Dermis blood vessel endothelial cell (primary cell): ENCODE data around the gene RSPH3. TPM values are rescaled to one million over a fixed set of nuclear protein-coding genes. Genes with fewer than 3 reads are reported as not detected.
"Not testable (repeated sequence)": the region's sequence is repeated elsewhere in the genome, so short reads cannot be mapped to it uniquely, and the experiment has no call there.

ENCODE experiments used
- DNase-seq: peaks from one replicate; pipeline ENCODE4 v3.0.0; 2010
- total RNA-seq: library from RNA; depleted of rRNA; stranded (reverse); fragments of >200 nt; gene quantifications from 2 replicates; pipeline ENCODE4 v1.2.3, GENCODE V29; 2014

The RSPH3 gene
- total RNA-seq, 1 donor from 2014 or later, result 2.6 TPM

DNA sequence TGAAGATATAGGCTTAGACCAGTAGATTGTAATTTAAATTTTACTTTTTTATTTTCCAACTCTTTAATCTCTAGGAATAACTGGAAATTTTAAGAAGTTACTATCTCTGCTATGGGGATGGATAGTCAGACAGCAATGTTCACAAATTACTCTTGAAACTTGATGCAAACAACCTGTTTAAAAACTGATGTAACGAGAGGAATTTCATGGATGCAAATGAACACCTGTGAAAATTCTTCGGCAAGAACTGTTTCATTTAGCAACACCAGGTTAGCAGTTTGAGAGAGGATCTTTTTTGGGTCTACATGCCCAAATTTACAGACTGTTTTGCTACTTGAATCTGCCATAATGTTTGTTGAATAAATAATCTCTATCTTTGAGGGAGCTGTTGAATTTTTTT lies 20.0 kb upstream of the RSPH3 start:
- DNase-seq, result no peak

DNA sequence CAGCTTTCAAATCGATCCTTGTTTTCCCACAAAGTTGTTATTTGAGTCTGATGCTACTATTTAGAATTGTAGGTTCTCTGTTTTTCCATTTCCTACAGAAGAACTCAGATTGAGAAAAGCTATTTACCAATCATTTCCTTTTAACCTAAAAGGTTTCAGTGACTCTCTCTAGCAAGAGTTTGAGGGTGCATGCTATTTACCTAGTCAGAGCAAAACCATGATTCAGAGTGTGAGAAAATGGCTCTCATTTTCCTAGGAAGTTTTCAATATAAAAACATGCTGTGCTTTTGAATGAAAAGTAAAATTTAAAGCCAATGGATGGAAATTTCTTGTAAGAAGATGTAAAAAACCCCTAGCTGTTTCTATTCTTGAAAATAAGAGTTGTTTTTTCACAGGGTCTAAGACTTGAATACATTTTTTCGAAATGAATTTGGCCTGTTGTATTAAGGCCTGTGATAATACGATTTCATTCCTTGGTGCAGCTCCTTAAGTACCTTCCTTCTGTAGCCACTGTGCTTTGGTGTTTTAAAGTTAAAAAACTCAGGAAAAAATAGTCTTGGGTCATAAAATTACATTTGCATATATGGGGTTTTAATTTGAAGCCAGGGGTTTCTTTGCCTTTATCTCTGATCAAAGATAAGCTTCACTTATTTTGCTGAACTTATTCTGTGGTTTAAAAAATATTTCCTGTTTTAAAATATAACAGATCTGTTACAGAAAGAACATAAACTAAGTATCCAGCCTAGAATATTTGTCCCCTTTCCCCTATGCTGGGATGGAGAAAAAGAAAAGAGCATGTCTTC lies 18.0 kb upstream of the RSPH3 start:
- DNase-seq, result no peak

DNA sequence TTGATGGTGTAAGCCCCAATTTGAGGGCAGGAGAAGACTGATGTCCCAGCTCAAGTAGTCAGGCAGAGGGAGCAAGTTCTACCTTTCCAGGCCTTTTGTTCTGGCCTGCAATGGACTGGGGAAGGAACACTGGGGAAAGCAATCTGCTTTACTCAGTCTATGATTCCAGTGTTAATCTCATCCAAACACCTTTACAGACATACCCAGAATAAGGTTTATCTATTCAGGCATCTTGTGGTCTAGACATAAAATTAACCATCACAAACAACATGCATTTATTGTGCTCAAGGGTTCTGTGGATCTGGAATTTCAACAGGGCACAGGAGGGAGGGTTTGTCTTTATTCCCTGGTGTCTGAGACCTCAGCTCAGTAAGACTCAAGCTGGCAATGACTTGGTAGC lies 14.4 kb upstream of the RSPH3 start:
- no peak for DNase-seq

DNA sequence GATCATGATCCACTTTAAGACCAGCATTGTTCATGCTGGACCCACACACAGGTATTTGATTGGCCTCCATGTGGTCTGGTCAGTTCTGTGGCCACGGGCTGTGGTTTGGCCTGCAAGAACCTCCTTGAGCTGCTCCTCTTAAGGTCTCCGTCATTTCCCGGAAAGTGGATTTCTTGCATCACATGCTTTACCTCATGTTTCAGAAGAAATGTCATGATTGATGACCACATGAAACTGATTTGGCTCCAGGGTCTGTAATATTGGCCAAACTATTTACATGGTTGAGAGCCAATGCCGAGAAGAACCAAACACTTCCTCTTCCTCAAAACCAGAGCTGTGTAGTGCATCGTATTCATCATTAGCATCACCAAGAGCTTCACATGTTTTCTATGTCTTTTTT lies 13.2 kb upstream of the RSPH3 start:
- no peak for DNase-seq

DNA sequence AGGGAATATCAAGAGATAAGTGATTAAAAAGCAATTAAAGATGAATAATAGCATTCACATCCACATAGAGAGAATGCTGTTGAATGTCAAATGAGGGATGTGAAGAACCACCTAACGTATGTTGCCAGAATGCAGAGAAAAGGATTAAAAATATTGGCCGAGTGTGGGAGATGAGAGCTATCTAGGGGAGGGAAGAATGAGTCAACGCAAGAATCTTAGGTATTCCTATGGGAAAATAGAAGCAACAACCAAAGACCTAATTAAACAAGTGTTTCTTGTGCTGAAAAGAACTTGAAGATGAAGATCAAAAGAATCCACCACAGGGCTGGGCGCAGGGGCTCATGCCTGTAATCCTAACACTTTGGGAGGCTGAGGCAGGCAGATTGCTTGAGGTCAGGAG lies 12.2 kb upstream of the RSPH3 start:
- no peak for DNase-seq

DNA sequence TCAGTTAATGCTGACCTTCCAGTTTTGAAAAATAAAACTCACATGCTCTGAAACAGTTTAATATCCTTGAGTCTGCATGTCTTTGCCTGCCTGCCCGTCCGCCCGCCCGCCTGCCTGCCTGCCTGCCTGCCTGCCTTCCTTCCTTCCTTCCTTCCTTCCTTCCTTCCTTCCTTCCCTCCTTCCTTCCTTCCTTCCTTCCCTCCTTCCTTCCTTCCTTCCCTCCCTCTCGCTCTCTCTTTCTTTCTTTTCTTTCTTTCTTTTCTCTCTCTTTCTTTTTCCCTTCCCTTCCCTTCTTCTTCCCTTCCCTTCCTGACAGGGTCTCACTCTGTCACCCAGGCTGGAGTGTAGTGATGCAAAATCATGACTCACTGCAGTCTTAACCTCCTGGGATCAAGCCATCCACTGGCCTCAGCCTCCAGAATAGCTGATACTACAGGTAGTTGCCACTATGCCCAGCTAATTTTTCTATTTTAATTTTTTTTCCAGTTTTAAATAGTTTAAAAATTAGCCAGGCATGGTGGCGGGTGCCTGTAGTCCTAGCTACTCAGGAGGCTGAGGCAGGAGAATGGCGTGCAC lies 10.1 kb upstream of the RSPH3 start:
- not testable (repeated sequence) for DNase-seq

DNA sequence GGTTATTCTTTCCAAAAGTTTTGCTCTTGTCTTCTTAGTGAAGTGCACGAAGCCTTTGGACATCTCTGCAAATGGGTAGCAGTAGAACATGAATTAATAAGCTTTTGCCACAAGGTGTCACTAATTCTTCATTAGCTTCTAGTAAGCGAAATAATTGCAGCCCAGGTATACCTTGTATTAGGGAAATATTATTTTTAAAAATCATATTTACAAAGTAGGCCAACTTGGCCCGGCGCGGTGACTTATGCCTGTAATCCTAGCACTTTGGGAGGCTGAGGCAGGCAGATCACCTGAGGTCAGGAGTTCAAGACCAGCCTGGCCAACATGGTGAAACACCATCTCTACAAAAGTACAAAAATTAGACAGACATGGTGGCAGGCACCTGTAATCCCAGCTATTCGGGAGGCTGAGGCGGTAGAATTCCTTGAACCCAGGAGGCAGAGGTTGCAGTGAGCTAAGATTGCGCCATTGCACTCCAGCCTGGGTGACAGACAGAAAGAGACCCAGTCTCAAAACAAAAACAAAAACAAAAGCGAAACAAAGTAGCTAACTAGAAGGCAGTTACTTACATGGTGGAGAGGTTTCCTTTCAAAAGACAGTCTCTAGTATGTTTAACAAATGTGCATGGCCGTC lies 8.8 kb upstream of the RSPH3 start:
- peak; percentile 58 for DNase-seq

DNA sequence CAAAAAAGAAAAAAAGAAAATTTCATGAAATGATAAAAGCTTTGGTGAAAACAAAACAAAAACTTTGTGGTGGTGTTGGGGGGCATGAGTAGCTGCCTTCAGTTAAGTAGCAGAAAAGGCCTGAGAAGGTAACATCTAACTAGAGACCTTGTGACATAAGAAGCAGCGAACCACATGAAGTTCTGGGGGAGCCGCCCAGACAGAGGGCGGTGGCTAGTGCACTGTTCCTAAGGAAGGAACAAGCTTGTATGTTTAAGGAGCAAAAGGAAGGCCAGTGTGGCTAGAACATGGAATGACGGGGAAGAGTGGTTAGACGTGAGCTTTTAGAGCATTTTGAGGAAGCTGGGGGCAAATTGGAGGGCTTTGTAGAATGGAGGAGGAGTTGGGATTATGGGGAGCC lies 7.5 kb upstream of the RSPH3 start:
- no peak for DNase-seq

DNA sequence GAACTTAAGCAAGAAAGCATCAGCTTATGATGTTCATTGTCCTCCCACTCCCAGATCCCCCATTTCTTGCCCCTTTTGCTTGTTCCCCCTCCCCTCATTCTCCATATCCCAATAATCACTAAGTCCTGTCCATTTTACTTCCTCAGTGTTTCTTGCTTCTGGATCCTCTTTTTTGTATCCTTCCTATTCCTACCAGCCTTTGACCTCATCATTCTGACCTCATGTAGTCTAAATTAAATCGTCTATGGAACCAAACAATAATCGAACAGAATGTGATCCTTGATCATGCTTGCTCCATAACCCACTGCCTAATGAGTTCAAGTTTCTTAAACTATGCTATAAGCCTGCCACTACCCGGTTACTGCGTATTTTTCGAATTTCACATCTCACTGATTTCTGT lies 5.4 kb upstream of the RSPH3 start:
- DNase-seq, result no peak

DNA sequence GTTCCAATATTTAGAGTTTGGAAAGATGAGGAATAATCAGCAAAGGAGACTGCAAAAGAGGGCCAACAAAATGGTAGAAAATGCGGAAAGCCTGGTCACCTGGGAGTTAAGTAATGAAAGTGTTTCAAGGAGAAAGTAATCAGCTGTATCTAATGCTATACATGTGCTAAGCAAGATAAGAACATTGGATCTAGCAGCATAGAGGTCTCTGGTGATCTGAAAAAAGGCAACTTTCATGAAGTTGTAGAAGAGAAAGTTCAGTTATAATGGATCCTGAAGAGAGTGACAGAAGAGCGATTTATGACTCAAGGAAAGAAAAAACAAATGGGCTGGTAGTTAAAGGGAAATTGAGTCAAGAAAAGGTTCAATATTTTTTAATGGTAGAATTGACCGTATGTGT lies 4.6 kb upstream of the RSPH3 start:
- no peak for DNase-seq

DNA sequence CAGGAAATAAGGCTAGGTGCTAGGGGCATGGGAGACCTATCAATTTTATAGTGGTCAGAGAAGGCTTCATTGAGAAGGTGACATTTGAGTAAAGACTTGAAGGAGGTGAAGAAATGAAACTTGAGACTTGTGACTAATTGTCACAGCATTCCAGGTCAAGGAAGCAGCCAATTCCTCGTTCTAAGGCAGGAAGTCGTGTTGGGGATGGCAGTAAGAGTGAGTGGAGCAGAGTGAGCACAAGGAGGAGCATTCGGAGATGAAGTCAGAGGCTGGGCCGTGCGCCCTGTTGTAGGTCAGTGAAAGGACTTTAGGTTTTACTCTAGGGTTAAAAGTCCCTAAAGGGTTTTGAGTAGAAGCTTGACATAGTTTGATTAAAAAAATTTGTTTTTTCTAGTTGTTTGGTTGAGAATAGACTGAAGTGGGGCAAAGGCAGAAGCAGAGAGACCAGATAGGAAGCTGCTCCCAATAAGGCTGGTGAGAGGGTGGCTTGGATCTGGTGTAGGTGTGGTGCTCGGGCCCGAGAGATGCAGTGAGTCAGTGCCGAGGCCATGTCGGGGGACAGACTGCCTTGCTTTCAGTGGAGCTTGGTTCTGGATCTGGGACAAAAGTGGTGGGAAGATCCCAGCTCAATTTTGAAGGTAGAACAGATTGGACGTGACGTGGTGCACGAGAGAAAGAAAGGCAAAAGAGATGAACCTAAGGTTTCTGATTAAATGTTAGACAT lies 2.6 kb upstream of the RSPH3 start:
- peak; percentile 16 for DNase-seq

DNA sequence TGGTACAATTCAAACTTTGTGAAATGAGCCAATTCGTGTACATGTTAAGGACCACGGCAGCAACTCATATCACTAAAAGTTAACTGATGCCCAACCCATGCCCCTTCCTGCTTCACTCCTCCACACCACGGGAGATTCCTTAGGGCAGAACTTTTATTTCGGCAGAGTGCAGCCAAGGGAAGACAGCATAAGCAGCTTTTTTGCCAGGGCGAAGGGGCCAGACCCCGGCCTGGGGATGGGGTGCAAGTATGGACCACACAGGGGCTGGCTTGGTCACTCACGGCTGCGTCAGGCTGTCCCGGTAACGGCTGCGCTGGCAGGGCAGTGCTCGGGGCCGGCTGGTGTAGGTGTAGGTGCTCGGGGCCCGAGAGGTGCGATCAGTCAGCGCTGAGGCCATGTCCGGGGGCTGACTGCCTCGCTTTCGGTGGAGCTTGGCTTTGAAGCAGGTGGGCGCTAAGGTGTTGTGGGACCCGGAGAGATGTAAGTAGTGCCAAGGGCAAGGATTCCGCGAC lies 792 bp downstream of the RSPH3 start:
- no peak for DNase-seq

DNA sequence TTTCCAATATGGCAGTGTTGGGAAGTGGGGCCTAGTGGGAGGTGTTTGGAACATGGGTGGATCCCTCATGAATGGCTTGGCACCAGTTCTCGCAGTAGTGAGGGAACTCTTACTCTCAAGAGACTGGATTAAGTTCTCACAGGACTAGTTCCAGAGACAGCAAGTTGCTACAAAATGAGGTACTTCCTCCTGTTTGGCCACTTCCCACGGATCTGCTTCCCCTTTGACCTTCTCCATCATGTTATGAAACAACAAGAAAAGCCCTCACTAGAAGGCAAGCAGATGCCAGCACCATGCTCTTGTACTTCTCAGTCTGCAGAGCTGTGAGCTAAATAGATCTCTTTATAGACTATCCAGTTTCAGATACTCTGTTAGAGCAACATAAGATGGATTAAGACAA lies 3.1 kb downstream of the RSPH3 start:
- DNase-seq, result no peak

DNA sequence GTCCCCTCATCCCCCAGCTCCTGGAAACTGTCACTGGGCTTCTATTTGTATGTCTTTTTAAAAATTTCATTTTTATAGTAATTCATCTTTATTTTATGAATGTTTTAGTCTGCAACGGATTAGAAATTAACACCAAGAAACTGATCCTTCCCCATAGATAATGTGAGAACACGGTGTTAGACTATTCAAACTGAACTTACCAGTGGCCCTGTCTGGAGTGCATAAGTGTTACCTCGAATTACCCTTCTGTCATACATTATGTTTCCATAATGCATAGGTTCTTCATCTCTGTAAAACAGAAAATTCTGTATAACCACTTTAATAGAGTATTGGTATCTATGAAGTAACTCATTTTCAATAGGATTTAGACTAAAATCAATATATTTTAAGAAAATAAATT lies 6.4 kb downstream of the RSPH3 start:
- DNase-seq, result no peak

DNA sequence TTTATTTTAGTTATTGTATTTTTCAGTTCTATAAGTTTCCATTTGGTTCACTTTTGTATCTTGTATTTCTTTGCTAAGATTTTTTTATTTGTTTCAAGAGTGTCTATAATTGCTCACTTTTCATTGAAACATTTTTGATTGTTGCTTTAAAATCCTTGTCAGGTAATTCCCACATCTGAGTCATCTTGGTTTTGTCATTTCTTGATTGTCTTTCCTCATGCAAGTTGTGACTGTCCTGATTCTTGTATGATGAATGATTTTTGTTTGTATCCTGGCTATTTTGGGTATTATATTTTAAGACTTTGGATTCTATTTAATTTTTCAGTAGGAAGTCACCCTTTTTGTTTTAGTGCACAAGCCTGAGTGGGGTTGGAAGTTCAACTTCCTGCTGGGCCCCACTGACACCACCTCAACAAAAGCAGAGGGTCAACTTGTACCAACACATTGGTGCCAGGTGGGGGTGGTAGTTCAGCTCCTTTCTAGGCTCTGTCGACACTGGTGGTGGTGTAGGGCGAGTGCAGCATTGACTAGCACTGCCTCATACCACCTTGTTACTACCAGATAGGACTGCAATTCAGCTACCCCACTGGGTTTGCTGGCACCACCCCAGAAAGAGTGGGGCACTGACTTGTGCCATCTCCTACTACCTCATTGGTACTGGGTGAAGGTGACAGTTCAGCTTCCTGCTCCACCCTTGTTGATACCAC lies 8.8 kb downstream of the RSPH3 start:
- no peak for DNase-seq

DNA sequence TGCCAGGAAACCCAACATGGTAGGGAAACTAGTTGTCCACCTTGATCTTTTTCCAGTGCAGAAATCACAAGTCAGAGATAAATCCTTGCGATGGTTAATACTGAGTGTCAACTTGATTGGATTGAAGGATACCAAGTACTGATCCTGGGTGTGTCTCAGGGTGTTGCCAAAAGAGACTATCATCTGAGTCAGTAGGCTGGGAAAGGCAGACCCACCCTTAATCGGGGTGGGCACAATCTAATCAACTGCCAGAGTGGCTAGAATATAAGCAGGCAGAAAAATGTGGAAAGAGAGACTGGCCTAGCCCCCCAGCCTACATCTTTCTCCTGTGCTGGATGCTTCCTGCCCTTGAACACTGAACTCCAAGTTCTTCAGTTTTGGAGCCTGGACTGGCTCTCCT lies 10.3 kb downstream of the RSPH3 start:
- DNase-seq, result not testable (repeated sequence)

DNA sequence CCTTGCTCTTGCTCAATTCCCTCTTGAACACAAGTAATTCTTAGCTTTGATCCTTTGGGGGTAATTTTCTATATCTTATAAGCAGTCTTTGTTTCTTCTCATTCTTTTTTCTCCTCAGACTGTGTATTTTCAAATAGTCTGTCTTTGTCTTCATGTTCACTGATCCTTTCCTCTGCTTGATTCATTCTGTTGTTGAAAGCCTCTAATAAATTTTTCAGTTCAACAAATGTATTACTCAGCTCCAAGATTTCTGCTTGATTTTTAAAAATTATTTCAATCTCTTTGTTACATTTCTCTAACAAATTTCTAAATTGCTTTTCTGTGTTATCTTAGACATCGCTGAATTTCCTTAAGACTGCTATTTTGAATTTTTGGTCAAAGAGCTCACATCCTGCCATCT lies 11.5 kb downstream of the RSPH3 start:
- DNase-seq, result no peak

DNA sequence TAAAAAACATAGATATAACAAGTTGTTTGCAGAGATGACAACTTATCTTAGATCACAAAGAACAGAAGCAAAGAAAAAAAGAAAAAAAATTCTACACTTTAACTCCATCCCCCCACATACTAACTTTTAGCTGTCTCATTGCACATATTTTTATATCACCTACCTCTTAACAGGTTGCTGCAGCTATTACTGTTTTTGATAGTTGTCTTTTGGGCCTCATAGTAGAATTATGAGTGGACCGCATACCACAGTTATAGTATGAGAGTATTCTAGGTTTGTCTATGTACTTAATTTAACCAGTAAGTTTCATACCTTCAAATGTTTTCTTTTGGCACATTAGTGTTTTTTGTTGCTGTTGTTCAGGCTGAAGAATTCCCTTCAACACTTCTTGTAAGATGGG lies 12.3 kb downstream of the RSPH3 start:
- DNase-seq, result no peak

DNA sequence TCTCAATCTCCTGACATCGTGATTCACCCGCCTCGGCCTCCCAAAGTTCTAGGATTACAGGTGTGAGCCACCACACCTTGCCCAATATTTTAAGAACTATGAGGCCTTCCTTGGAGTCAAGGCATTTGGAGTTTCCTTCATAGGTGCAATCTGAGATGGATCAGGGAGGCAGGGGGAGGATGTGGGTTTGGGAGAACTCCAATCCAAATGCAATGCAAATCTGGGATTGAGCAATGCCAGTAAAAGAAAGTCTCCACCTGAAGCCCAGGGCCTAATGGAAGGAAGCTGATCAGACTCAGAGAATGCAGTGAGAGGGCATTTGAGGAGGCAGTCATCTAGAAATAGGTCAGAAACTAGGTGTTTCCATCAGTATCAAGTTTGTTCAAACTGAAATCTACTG lies 21.2 kb downstream of the RSPH3 start:
- no peak for DNase-seq

DNA sequence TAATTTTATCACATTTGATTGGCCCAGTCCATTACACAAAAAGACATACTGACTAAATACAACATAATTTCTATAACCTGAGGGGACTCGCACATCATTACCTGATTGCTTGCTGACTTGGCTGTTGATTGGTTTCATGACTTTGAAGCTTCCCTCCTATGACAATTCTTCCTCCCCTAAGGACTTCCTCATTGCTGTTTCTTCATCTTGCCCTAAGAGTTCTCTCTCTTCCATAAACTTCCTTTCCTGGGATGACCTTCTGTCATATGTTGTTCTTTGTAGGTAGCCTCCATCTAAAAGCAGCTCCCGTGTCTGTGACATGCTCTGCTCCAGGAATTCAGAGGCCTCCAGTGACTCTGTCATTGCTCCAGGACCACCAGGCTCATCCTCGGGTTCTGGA lies 22.6 kb downstream of the RSPH3 start:
- DNase-seq, result no peak

DNA sequence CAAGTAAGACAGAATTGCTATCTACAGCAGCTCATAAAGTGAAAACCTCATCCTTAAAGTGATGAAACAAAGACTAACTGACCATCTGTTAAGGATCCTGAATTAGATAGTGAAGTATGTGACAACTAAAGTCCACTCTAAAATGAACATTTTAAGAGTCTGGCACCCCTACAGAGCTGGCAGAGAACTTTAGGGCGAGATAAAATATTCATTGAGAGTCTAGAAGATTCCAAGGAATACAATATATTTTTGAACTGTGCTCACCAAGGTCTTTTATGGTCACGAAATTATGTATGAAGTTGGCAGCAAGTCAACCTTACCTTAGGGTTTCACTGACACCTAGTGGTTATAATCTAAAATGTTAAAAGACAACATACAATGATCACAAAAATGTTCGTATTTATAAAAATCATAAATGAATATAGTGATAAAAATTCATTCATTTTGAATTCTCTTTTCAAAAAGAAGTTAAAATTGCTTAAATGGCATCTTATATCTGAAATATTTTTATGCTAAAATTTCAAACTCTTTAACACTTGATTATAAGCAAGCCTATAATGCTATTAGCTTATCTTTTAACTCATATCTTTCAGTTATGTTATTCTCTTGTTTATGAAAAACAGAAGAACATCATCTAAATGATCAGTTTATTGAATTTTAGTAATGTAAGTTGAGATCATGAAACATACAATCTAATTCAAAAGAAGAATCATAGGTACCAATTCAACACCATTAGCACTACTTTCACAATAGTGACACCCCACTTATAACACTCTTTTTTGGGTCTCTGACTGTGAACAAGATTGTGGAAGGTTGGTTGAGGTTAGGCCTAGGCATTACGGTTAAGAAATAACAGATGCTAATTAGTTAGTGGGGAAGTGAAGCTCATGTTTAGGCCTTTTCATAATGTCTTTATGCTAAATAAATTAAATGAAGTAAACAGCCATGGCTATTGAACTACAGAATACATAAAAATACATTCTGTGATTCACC lies 27.5 kb downstream of the RSPH3 start:
- DNase-seq, result peak; percentile 77
